Gastroesophageal sphincter (tissue), 4 donors: ENCODE measurements around the gene ARHGEF7. TPM values are rescaled to one million over a fixed set of nuclear protein-coding genes. Genes with fewer than 3 reads are reported as not detected.

ENCODE experiments used
- ATAC-seq: fragments of 150-250 bp; one replicate; pipeline ENCODE4 v1.9.1; 2016; ENCODE audit warnings: mild to moderate bottlenecking, moderate library complexity
- H3K27ac ChIP-seq, 4 donors: fragments of 200-600 bp; sonication (generic) in 3 of 4; 1 replicate in 3 of 4; 2 replicates in 1 of 4; pipeline ENCODE4 v1.5.1; 2016 to 2019
- H3K27me3 ChIP-seq: fragments of 200-600 bp; sonication (generic); one replicate; pipeline ENCODE4 v1.5.1; 2019
- H3K36me3 ChIP-seq, 2 donors: fragments of 200-600 bp; sonication (generic); one replicate each; pipeline ENCODE4 v1.5.1; 2019; ENCODE audit warnings: control low read depth in 1 of 2
- H3K4me1 ChIP-seq, 3 donors: fragments of 200-600 bp; sonication (generic); 1 replicate in 2 of 3; 2 replicates in 1 of 3; pipeline ENCODE4 v1.5.1; 2016 to 2019; ENCODE audit warnings: control low read depth in 2 of 3
- H3K4me3 ChIP-seq, 2 donors: fragments of 200-600 bp; sonication (generic); one replicate each; pipeline ENCODE4 v1.5.1; 2019; ENCODE audit warnings: mild to moderate bottlenecking in 1 of 2, moderate library complexity in 1 of 2
- H3K9me3 ChIP-seq, 3 donors: fragments of 200-600 bp; sonication (generic); one replicate each; pipeline ENCODE4 v1.5.1; 2017 to 2019; ENCODE audit warnings: control low read depth in 2 of 3
- CTCF ChIP-seq, 4 experiments: fragments of 200-600 bp in 2 of 4; fragments of 450-650 bp in 2 of 4; sonication (generic) in 1 of 4; IDR thresholded peaks; one replicate each; pipeline ENCODE4 v1.5.1; 2017 to 2019; ENCODE audit warnings: antibody characterized with exemption in 4 of 4, mild to moderate bottlenecking in 2 of 4, moderate library complexity in 2 of 4
- EP300 ChIP-seq: sonication (generic); formaldehyde crosslinking; IDR thresholded peaks from one replicate; pipeline ENCODE4 v1.6.1; 2017; ENCODE audit warnings: antibody characterized with exemption, mild to moderate bottlenecking
- POLR2A ChIP-seq, 2 donors: fragments of 450-650 bp; IDR thresholded peaks; one replicate each; pipeline ENCODE4 v1.6.1; 2017; ENCODE audit warnings: antibody characterized with exemption in 2 of 2, mild to moderate bottlenecking in 2 of 2, moderate library complexity in 1 of 2
- POLR2AphosphoS5 ChIP-seq: sonication (generic); formaldehyde crosslinking; IDR thresholded peaks from one replicate; pipeline ENCODE4 v1.6.1; 2017; ENCODE audit warnings: antibody characterized with exemption
- WGBS, 2 donors: methylation state at CpG; one replicate each; pipeline ENCODE4 v1.1.5; 2018; ENCODE audit warnings: low coverage in 1 of 2; 5-methylcytosine and 5-hydroxymethylcytosine counted together
- total RNA-seq, 4 donors: library from RNA; depleted of rRNA; stranded (reverse); fragments of >200 nt; gene quantifications; one replicate each; pipeline ENCODE4 v1.1.0, GENCODE V29; 2016

ARHGEF7 gene
- total RNA-seq, 4 donors from 2014 or later = 23.3 to 78.6 (median 47.2) TPM

DNA sequence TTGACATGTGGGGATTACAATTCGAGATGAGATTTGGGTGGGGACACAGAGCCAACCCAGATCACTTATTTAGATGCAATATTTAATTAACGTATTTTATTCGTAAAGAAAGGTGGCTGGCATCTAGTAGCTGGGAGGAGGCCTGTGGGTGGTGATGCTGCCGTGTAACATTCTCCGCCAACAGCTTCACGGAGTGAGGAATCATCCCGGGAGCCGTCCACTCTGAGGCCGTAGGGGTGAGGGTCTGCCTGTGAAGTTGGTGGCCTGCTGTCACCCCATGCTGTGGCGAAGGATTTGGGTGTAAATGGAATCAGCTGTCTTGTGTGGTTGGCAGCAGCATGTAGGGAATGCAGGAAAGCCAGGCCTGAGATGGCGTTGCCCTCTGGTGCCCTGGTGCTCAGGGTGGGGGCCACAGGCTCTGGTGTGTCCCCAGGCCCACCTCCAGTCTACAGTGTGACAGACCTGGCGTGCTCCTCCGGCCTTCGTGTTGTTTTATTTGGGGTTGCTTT is 202.0 kb downstream of the ARHGEF7 start:
- H3K9me3 ChIP-seq = peaks cover 0 to 11% (median 0%) of the 10 kb centered on the region in 3 donors
- no peak overlapping the region for H3K27ac ChIP-seq
- ATAC-seq = no peak
- no peaks in the 10 kb centered on the region for H3K27me3 ChIP-seq
- TF ChIP-seq POLR2A (IDR thresholded peaks at IDR 0.05) (no peak), POLR2AphosphoS5 (no peak), EP300 (no peak), CTCF (IDR thresholded peaks at IDR 0.05) (no peak)
- no peak overlapping the region for H3K4me3 ChIP-seq
- H3K4me1 ChIP-seq = no peaks in the 10 kb centered on the region
- H3K36me3 ChIP-seq = peaks cover 0 to 26% of the 10 kb centered on the region in 2 donors
- WGBS, 2 donors = 89 to 90% methylated on average over 9 to 10 of the region's 14 CpGs

GRCh38 chr13:111317571-111318345 is 202.6 kb downstream of the ARHGEF7 start:
- 92 to 94% methylated on average over 3 to 5 of the region's 29 CpGs for WGBS, 2 donors
- ATAC-seq = no peak
- no peaks in the 10 kb centered on the region for H3K27me3 ChIP-seq

GRCh38 chr13:111318386-111318785 is 203.3 kb downstream of the ARHGEF7 start:
- WGBS, 2 donors = 33% methylated on average over 2 of the region's 13 CpGs; no CpG with 5 or more reads in 1 of the 2 donors
- TF ChIP-seq EP300 = no peak
- TF ChIP-seq POLR2AphosphoS5 = no peak
- TF ChIP-seq POLR2A (IDR thresholded peaks at IDR 0.05) = no peak
- TF ChIP-seq CTCF (IDR thresholded peaks at IDR 0.05) = no peak

More at GRCh38 chr13:111317571-111318345, 202.6 kb downstream of the ARHGEF7 start:
- TF ChIP-seq EP300 (no peak), CTCF (IDR thresholded peaks at IDR 0.05) (no peak), POLR2A (IDR thresholded peaks at IDR 0.05) (no peak), POLR2AphosphoS5 (no peak)
- Histone ChIP-seq H3K27ac (no peak overlapping the region), H3K4me3 (no peak overlapping the region), H3K4me1 (no peaks in the 10 kb centered on the region), H3K9me3 (peaks cover 0 to 7% (median 0%) of the 10 kb centered on the region in 3 donors), H3K36me3 (peaks cover 0 to 21% of the 10 kb centered on the region in 2 donors)

DNA sequence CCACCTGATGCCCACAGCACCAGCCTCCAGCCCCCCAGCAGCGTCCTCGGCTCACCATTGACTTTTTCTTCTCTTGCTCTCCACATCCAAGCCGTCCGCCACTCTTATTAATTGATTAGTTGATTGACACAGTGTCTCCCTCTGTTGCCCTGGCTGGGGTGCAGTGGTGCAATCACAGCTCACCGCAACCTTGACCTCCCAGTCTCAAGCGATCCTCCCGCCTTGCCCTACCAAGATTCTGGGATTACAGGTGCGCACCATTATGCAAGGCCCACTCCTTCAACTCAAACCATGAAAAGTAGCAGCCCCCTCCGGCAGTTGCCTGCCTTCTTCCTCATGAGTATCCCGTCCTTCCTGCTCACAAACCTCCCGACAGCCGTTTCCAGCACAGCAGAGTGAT is 204.4 kb downstream of the ARHGEF7 start:
- TF ChIP-seq CTCF (IDR thresholded peaks at IDR 0.05) (no peak), POLR2AphosphoS5 (no peak), EP300 (no peak), POLR2A (IDR thresholded peaks at IDR 0.05) (no peak)
- H3K9me3 ChIP-seq = no peaks in the 10 kb centered on the region
- no peaks in the 10 kb centered on the region for H3K4me1 ChIP-seq
- no peak overlapping the region for H3K4me3 ChIP-seq
- peaks cover 0 to 17% of the 10 kb centered on the region in 2 donors for H3K36me3 ChIP-seq
- no peaks in the 10 kb centered on the region for H3K27me3 ChIP-seq
- H3K27ac ChIP-seq = no peak overlapping the region
- ATAC-seq = no peak
- WGBS, 2 donors = 89 to 92% methylated on average over 7 to 11 of the region's 12 CpGs

More at GRCh38 chr13:111318386-111318785, 203.3 kb downstream of the ARHGEF7 start:
- Histone ChIP-seq H3K9me3 (peaks cover 0 to under 1% (median 0%) of the 10 kb centered on the region in 3 donors), H3K27me3 (no peaks in the 10 kb centered on the region), H3K4me3 (no peak overlapping the region), H3K4me1 (no peaks in the 10 kb centered on the region), H3K36me3 (peaks cover 0 to 17% of the 10 kb centered on the region in 2 donors), H3K27ac (no peak overlapping the region)
- ATAC-seq = no peak
